Activated CD4-positive, CD25-positive, alpha-beta regulatory T cell (primary cell): ENCODE measurements around the gene PXMP4.

ENCODE experiments used
- DNase-seq, 4 experiments: peaks; one replicate each; lab custom pipeline; 2025; lab: John Stamatoyannopoulos, UW

The PXMP4 gene

GRCh38 chr20:33669873-33670640 lies 50.1 kb downstream of the PXMP4 start:
- no peak for DNase-seq

- no peak for DNase-seq
Measured at GRCh38 chr20:33669224-33669623, 50.9 kb downstream of the PXMP4 start.

DNA sequence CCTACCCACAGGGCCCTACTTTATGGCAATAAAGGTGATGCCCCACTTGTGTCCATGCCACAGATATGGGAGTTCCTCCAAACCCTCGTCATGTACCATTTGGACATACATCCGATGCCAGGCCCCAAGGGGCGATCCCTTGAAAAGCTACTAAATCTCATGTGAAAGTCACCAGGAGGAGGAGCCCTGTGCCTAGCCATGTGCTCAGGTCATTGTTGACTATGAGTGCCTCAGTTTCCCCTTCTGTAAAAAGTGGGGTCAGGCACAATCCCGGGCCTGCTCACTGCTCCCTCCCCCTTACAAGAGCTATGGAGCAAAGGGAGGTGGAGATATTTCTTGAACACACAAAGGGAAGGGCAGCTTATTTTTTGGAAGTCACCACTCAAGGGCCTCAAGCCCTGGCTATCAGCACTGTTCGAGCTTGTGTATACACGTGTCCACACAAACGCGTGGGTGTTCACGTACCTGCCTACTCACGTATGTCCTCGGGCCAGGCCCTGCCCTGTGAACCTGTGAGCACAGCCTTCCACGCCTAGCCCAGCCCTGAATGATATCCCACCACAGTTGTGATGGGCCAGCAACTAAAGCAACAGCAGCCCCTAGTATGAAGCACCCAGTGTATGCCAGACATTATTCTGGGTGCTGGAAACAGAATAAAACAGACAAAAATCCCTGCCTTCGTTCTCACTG lies 51.5 kb downstream of the PXMP4 start:
- no peak for DNase-seq

DNA sequence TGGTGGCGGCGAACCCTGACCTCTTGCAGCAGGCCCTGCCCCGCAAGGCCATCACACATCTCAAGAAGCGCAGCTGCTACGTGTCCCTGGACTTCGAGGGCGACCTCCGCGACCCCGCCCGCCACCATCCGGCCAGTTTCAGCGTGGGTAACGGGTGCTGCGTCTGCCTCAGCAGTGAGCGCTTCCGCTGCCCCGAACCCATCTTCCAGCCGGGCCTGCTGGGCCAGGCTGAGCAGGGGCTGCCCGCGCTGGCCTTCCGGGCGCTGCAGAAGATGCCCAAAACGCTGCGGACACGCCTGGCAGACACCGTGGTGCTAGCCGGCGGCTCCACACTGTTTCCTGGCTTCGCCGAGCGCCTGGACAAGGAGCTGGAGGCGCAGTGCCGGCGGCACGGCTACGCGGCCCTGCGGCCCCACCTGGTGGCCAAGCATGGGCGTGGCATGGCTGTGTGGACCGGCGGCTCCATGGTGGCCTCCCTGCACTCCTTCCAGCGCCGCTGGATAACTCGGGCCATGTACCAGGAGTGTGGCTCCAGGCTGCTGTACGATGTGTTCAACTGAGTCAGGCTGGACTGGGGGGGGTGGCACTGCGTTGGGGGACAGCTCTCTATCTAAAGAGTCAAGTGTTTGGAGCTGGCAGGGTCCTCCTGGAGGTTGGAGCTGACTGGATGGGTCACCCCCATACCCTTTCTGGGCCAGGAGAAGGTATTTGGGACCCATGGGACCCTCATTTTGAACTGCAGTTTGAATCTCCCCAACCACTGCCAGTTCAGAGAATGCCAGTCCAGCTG lies 52.2 kb downstream of the PXMP4 start:
- peak; percentile 51 to 67 (median 66) for DNase-seq

- DNase-seq = peak in 2 of 4 experiments; percentile 35 to 43
Measured at GRCh38 chr20:33667245-33667675, 52.9 kb downstream of the PXMP4 start.

- DNase-seq = peak; percentile 42 to 71 (median 48)
Measured at GRCh38 chr20:33666293-33667244, 53.5 kb downstream of the PXMP4 start, which contains the start of gene ACTL10. Gene ACTL10 (plus strand): TSS chr20:33666943. CDS start chr20:33667498, 555 bp downstream.

GRCh38 chr20:33664762-33665144 lies 55.4 kb downstream of the PXMP4 start:
- DNase-seq = no peak

DNA sequence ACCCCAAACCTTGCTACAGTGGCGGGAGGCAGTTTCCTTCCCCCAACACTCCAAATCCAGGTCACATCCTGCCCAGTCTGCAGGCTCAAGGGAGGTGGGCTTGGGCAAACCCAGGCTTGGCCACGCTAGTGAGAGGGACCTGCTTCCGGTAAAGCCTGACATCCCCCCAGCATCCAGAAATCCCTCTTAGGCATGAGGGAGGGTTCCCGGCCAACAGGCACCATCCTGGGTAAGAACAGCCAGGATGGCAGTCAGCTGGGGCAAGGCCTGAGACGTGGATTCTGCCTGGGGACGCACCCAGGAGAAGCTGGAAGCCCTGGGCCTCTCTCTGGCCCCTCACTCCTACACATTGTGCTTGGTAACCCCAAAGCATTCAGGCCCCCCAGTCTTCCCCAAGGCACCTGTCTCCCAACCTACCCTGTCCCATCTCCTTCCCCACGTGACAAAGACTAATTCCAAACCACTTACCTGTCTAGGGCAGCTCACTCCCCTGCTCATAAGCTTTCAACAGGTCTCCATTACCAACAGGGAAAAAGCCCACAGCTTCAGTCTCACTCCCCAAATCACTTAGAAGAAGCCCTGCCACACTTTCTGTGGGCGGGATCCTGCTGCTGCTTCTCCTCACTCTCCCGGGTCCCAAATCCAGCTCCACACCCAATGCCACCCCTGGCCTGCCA lies 55.9 kb downstream of the PXMP4 start:
- DNase-seq = no peak

- peak; percentile 60 to 83 (median 74) for DNase-seq
Measured at GRCh38 chr20:33663161-33664084, 56.7 kb downstream of the PXMP4 start.

DNA sequence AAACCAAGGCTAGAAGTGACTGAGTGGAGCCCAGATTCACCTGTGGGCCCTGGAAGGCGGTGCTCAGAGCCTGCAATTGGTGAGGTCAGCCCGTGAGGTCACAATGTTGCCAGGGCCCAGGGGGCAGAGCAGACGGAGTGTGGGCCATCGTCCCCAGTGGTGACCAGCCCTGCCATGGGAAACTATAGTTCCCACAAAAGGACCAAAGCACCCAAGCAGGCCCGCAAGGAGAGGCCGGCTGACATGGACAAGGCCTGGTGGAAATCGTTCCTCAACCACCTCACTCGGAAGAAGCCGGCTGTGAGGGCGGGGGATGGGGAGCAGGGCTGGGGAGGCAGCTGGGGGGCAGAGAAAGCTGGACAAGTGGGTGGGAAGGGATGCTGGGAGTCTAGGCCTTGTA lies 57.9 kb downstream of the PXMP4 start, which contains the start of gene C20orf144:
Gene C20orf144 (plus strand): TSS at position 156 of the 400 bp plus-strand sequence. CDS start 19 bp downstream, at position 175.
- no peak for DNase-seq

GRCh38 chr20:33660685-33661058 lies 59.4 kb downstream of the PXMP4 start:
- DNase-seq = no peak

DNA sequence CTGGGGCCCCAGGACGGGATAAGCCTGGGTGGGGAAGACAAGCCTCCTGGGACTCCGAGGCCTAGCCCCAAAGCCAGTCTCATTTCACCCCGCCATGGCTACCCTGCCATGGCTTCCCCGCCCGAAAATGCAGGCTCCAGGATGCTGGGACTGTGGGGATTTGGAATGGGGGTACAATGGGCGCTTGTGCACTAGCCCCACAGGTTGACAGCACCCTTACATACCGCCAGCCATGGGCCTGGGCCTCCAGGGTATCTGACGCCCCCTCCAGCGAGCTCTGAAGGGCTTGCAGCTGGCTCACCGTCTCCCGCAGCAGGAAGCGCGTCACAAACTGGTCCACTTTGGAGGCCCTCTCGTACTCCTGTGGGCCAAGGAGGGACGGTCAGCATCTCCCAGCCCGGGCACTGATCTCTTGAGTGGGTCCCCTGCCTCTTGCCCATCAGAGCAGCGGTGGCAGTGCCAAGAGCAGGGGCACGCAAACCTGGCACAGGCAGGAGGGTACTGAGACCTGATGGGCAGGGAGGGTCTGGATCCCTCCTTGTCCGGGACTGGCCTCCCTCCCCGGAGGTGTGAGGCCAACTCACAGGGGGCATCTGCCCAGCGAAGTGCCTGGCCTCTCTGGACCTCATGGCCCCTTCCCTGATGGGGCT lies 60.0 kb downstream of the PXMP4 start:
- no peak for DNase-seq

DNA sequence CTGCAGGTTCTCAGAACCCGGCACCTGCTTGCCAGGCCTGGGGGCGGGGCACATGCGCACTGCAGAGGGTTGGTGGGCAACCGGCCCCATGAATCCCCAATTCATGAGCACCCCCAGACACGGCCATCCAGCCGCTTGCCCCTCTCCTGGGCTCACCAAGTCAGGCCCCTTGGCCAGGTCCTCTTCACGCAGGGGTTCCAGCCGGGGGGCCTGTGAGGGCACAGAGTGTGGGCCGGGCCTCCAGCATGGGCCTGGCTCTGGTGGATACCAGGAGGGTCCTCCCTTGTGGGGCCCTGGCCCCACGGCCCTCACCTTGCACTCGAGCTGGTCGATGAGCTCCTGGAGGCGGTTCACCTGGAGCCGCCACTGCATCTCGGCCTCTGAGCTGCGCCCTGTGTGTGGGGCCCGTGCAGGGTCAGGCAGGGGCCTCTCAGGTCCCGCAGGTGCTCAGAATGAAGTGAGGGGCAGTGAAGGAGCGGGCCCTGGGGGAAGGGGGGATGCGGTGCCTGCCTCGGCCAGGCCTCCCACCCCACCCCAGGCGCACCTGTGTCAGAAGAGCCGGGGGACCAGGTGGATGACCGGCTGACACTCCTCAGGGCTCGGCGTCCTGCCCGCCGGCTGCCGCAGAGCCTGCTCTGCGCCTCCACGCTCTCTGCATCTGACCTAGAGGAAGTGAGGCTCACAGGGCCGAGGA lies 60.6 kb downstream of the PXMP4 start:
- DNase-seq = no peak

GRCh38 chr20:33658929-33659328 lies 61.2 kb downstream of the PXMP4 start:
- no peak for DNase-seq

DNA sequence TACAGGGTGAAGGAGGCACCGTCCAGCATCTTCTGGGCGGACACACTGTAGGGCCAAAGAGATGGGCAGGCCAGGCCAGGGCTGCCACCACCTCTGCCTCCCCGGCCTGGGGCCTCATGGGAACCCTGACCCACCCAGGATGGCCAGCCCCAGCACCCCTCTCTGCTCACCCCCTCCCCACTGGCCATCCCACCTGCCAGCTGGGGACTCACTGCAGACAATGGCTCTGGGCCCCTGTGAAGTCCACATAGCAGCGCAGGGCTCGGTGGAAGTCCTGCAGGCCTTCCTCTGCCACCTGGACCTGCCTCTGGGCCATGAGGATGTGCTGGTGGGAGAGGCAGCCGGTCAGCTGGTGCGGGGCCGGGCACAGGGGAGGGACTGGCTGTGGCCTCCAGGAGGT lies 61.6 kb downstream of the PXMP4 start:
- DNase-seq = no peak

DNA sequence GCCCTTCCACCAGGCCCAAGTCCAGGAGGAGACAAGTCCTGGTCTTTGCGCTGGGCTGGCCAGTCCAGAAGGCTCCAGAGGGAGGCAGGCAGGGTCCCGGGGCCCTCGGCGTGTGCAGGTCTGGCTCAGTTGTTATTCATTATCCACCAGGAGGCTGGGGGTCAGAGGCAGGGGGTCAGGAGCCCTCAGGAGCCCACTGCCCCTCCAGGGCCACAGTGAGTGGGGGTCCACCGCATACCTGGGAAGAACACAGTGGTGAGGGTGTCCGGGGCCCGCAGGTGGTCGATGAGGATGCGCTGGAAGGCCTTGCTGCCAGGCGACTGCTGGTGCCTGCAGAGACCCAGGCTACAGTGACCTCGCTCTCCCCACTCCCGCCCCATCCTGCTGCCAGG lies 62.4 kb downstream of the PXMP4 start:
- no peak for DNase-seq

- no peak for DNase-seq
Measured at GRCh38 chr20:33656783-33657703, 63.1 kb downstream of the PXMP4 start.
